Fibroblast of the aortic adventitia (primary cell): ENCODE results near the gene ATP7A. TPM values are rescaled to one million over a fixed set of nuclear protein-coding genes. Genes with fewer than 3 reads are reported as not detected.
A peak's percentile ranks its signal among the peaks of the same experiment; 100 is the strongest.
"Not testable (repeated sequence)": the region's sequence is repeated elsewhere in the genome, so short reads cannot be mapped to it uniquely, and the experiment has no call there.

Experiments used
- DNase-seq: peaks from one replicate; pipeline ENCODE4 v3.0.0-alpha.2; 2010; ENCODE audit warnings: low read depth
- H3K4me3 ChIP-seq: 2 replicates; pipeline ENCODE4 v1.5.1; 2011; ENCODE audit warnings: low read depth, mild to moderate bottlenecking, control low read depth, low read length, moderate library complexity
- CTCF ChIP-seq: IDR thresholded peaks from 2 replicates; pipeline ENCODE4 v1.5.1; 2011; ENCODE audit warnings: mild to moderate bottlenecking, low read length, control low read depth, inconsistent platforms; ENCODE audit not compliant: insufficient read depth
- total RNA-seq: library from RNA; depleted of rRNA; stranded (reverse); fragments of >200 nt; gene quantifications from 2 replicates; pipeline ENCODE4 v1.2.3, GENCODE V29; 2012; ENCODE audit warnings: low replicate concordance

ATP7A gene
- total RNA-seq, 1 donor, result 20.0 TPM

- peak; percentile 98 for DNase-seq
- H3K4me3 ChIP-seq, result peak within 1 kb of the TSS; percentile 75
- TF ChIP-seq CTCF, result peak; percentile 54
Observed at GRCh38 chrX:77899081-77899828, 11.2 kb upstream of the ATP7A start, which contains the start of gene COX7B. TSS of gene COX7B (plus strand) at chrX:77899468. CDS start at chrX:77899554, 86 bp downstream.

- DNase-seq, result no peak
- H3K4me3 ChIP-seq, result peak overlapping the region; percentile 75
- no peak for TF ChIP-seq CTCF
Observed at GRCh38 chrX:77900688-77901087, 9.8 kb upstream of the ATP7A start.

DNA sequence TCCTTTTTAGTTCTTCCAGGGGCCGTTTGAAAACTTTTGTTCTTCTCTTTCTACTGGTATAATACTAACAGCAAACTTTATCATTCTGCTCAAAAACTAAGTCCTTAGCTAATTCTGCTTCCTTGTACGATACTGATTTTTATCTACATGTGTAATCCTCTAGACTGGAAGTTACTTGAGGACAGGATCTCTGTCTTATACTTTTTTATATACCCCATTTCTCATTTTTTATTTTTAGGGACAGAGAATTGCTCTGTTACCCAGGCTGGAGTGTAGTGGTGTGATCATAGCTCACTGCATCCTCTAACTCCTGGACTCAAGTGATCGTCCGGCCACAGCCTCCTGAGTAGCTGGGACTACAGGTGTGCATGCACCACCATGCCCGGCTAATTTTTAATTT is 9.0 kb upstream of the ATP7A start:
- TF ChIP-seq CTCF, result no peak
- DNase-seq, result no peak
- no peak overlapping the region for H3K4me3 ChIP-seq

DNA sequence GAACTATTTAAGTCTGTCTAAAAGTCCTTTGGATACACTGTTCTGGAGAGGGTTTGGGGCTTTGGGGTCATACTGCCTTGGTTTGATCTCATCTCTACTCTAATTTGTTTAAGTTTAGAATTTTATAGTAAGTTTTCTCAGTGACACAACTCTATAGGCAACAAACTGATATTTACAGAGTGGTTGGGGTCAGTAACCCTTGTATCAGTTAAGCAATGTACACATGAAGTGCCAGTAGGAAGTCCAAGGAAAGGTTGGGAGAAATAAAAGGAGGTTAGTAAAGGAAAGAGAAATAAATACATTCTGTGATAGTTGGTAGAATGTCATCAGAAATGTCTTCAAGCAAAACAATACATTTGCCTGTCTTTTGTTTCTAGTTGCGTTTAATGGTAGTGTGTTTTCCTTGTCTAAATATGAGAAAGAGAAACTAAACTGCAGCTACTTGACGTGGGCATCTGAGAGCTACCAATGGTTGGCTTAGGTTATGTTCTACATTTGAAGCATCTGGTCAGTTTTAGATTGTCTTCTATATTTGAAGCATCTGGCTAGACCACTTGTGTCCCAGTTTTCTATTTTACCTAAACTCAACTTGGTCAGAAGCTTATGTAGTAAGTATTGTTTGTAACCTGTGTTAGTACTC is 6.9 kb downstream of the ATP7A start:
- no peak for DNase-seq
- H3K4me3 ChIP-seq, result no peak overlapping the region
- TF ChIP-seq CTCF, result no peak

- peak; percentile 55 for DNase-seq
- no peak overlapping the region for H3K4me3 ChIP-seq
- TF ChIP-seq CTCF, result no peak
Observed at GRCh38 chrX:77918568-77918967, 8.1 kb downstream of the ATP7A start.

GRCh38 chrX:77919370-77919769 is 8.9 kb downstream of the ATP7A start:
- H3K4me3 ChIP-seq, DNase-seq: not testable (repeated sequence)

DNA sequence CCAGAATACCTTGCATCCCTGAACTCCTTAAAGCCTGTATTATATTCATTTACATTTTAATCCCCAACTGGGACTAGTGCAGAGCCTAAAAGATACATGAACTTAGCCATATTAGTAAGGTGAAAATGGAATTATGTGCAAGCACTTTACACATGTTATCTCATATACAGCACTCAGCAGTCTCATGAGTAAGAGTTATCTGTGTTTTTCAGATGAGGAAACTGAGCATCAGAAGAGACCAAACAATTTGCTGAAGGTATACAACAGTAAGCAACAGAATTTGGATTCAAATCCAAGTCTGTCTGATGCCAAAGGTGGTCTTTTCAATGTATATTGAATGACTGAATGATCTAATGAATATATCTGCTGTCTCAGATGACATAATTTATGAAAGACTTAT is 12.3 kb downstream of the ATP7A start:
- DNase-seq, result no peak
- no peak overlapping the region for H3K4me3 ChIP-seq
- no peak for TF ChIP-seq CTCF
